Measurements from ENCODE around the gene KCNE4. TPM values are rescaled to one million over a fixed set of nuclear protein-coding genes. Genes with fewer than 3 reads are reported as not detected.

KCNE4 gene
- total and polyA plus RNA-seq, 9 of the 15 experiments (the other 6 are each of a cell fraction or from before 2014, with no cell fraction given): not detected

GRCh38 chr2:223086370-223086981 is 34.5 kb downstream of the KCNE4 start (continued):
- no peak for TF ChIP-seq TCF7L2 (IDR thresholded peaks at IDR 0.05; ENCODE audit: low read depth, low read length)
- TF ChIP-seq EHMT2 (IDR thresholded peaks at IDR 0.05): no peak
- no peak for TF ChIP-seq ZC3H4 (CRISPR knock-in tag; IDR thresholded peaks at IDR 0.05; ENCODE audit: borderline replicate concordance)
- no peak for TF ChIP-seq EP400 (IDR thresholded peaks at IDR 0.05)
- no peak for TF ChIP-seq LARP7 (IDR thresholded peaks at IDR 0.05)
- TF ChIP-seq CBX2 (IDR thresholded peaks at IDR 0.05; ENCODE audit: insufficient read depth, low read length, poor library complexity, severe bottlenecking): no peak

GRCh38 chr2:223087466-223087865 is 35.5 kb downstream of the KCNE4 start:
- Histone ChIP-seq H3K4me2 (ENCODE audit: insufficient read depth, low read length) (no peak overlapping the region), H3K9me1 (ENCODE audit: control insufficient read depth, insufficient read depth, low read length) (no peaks in the 10 kb centered on the region), H3K27ac (ENCODE audit: extremely low read depth, low read depth, low read length) (no peak overlapping the region), H3K9me3 (replicated peaks; ENCODE audit: control insufficient read depth, insufficient read depth, low read depth, low read length) (no peaks in the 10 kb centered on the region), H3K27me3 (ENCODE audit: control insufficient read depth in 2 of 2, insufficient read depth in 2 of 2, low read length in 2 of 2) (no peaks in the 10 kb centered on the region), H4K20me1 (replicated peaks; ENCODE audit: control insufficient read depth, insufficient read depth, low read length) (no peaks in the 10 kb centered on the region), H3K79me2 (ENCODE audit: control insufficient read depth, insufficient read depth, low read length) (no peaks in the 10 kb centered on the region), H3K4me1 (replicated peaks in 1 of 2; ENCODE audit: control insufficient read depth in 2 of 2, insufficient read depth in 2 of 2, low read length in 2 of 2) (no peaks in the 10 kb centered on the region; a peak in 2 of 5 replicates), H2AFZ (ENCODE audit: low read depth, low read length) (no peak overlapping the region), H3K36me3 (ENCODE audit: control insufficient read depth, insufficient read depth, low read length) (no peaks in the 10 kb centered on the region), H3K9ac (ENCODE audit: insufficient read depth in 1 of 2, low read depth in 2 of 2, low read length in 2 of 2) (no peak overlapping the region), H3K4me3 (no peak overlapping the region)
- BruUV-seq (replicated peaks): no TSS peak
- ChIA-PET POLR2A (no interaction called here), CTCF (ENCODE audit: low intra/inter-chr PET ratio) (no interaction called here)
- TF ChIP-seq HDAC2 (IDR thresholded peaks at IDR 0.05) (no peak), SIRT6 (IDR thresholded peaks at IDR 0.05; ENCODE audit: low read depth, low read length) (no peak), TFE3 (CRISPR knock-in tag; IDR thresholded peaks at IDR 0.05) (peak; percentile 46)
- intact Hi-C loops (cut with micrococcal nuclease): no loop called here
- DNase-seq (ENCODE audit: extremely low read depth in 1 of 4, low spot score in 3 of 4) (no peak), ATAC-seq (no peak), FAIRE-seq (no peak)
- in situ Hi-C loops (cut with MboI): no loop called here
- 27% methylated on average over 5 of the region's 5 CpGs for WGBS (ENCODE audit: insufficient coverage, low coverage, missing lambda C conversion rate)
